ENCODE results near the gene PRDM13.

- TF ChIP-seq CTCF (IDR thresholded peaks at IDR 0.05; ENCODE audit: insufficient read depth, low read depth, low read length) (no peak), EZH2 (IDR thresholded peaks at IDR 0.05; ENCODE audit: insufficient read depth, low read length) (no peak)
Measured at GRCh38 chr6:99587792-99588191, 18.8 kb upstream of the PRDM13 start.

All from astrocyte (in vitro differentiated cells and primary cell).